GM10266 (cell line): ENCODE measurements around the gene MB21D2.
"Not testable (repeated sequence)": the region's sequence is repeated elsewhere in the genome, so short reads cannot be mapped to it uniquely, and the experiment has no call there.

Source experiments
- DNase-seq: peaks from one replicate; pipeline ENCODE4 v3.0.0; 2012; ENCODE audit errors: extremely low spot score
- CTCF ChIP-seq: IDR thresholded peaks from 2 replicates; pipeline ENCODE4 v1.5.1; 2012; ENCODE audit warnings: mild to moderate bottlenecking, low read depth; ENCODE audit not compliant: control insufficient read depth, insufficient read depth; ENCODE audit errors: missing control alignments

MB21D2 gene

GRCh38 chr3:192802957-192803899 lies 114.4 kb downstream of the MB21D2 start:
- peak; percentile 57 for TF ChIP-seq CTCF
- DNase-seq, result no peak

- DNase-seq, result no peak
- no peak for TF ChIP-seq CTCF
These were observed 115.7 kb downstream of the MB21D2 start for GRCh38 chr3:192801985-192802384.

GRCh38 chr3:192799721-192800120 lies 117.9 kb downstream of the MB21D2 start:
- no peak for DNase-seq

GRCh38 chr3:192795021-192795420 lies 122.6 kb downstream of the MB21D2 start:
- no peak for TF ChIP-seq CTCF
- no peak for DNase-seq

More at GRCh38 chr3:192799721-192800120, 117.9 kb downstream of the MB21D2 start:
- TF ChIP-seq CTCF, result no peak

GRCh38 chr3:192794216-192794615 lies 123.4 kb downstream of the MB21D2 start:
- no peak for TF ChIP-seq CTCF
- DNase-seq, result no peak

GRCh38 chr3:192788816-192789515 lies 128.7 kb downstream of the MB21D2 start:
- DNase-seq, result not testable (repeated sequence)
- TF ChIP-seq CTCF, result peak; percentile 12
